ENCODE results near the gene ELAVL2. TPM values are rescaled to one million over a fixed set of nuclear protein-coding genes. Genes with fewer than 3 reads are reported as not detected.

ELAVL2 gene
- total RNA-seq, 4 donors from 2014 or later: 0.63 to 2.6 TPM; not detected in 2

GRCh38 chr9:23662320-23662719 lies 163.7 kb downstream of the ELAVL2 start:
- no peak overlapping the region for H3K27ac ChIP-seq
- H3K36me3 ChIP-seq: no peaks in the 10 kb centered on the region
- no peaks in the 10 kb centered on the region for H3K27me3 ChIP-seq
- no peaks in the 10 kb centered on the region for H3K9me3 ChIP-seq
- H3K4me1 ChIP-seq: no peaks in the 10 kb centered on the region
- no peak for DNase-seq (ENCODE audit: low spot score in 2 of 2)
- 83 to 97% methylated on average over 2 of the region's 2 CpGs for WGBS, 2 donors
- TF ChIP-seq CTCF (IDR thresholded peaks at IDR 0.05): no peak
- TF ChIP-seq EP300 (IDR thresholded peaks at IDR 0.05): no peak
- no peak for TF ChIP-seq POLR2A (IDR thresholded peaks at IDR 0.05)
- no peak overlapping the region for H3K4me3 ChIP-seq

GRCh38 chr9:23659346-23660006 lies 166.6 kb downstream of the ELAVL2 start:
- H3K27ac ChIP-seq: no peak overlapping the region
- TF ChIP-seq POLR2A (IDR thresholded peaks at IDR 0.05) (no peak), CTCF (IDR thresholded peaks at IDR 0.05) (no peak), EP300 (IDR thresholded peaks at IDR 0.05) (no peak)
- H3K4me1 ChIP-seq: no peaks in the 10 kb centered on the region
- H3K36me3 ChIP-seq: no peaks in the 10 kb centered on the region
- H3K9me3 ChIP-seq: no peaks in the 10 kb centered on the region
- no peaks in the 10 kb centered on the region for H3K27me3 ChIP-seq
- H3K4me3 ChIP-seq: no peak overlapping the region
- 73 to 80% methylated on average over 6 of the region's 6 CpGs for WGBS, 2 donors
- no peak for DNase-seq (ENCODE audit: low spot score in 2 of 2)

GRCh38 chr9:23658376-23659258 lies 167.4 kb downstream of the ELAVL2 start:
- Histone ChIP-seq H3K27me3 (no peaks in the 10 kb centered on the region), H3K4me1 (no peaks in the 10 kb centered on the region), H3K36me3 (no peaks in the 10 kb centered on the region), H3K27ac (no peak overlapping the region), H3K9me3 (no peaks in the 10 kb centered on the region), H3K4me3 (no peak overlapping the region)
- WGBS, 2 donors: 86% methylated on average over 9 to 10 of the region's 10 CpGs
- TF ChIP-seq CTCF (IDR thresholded peaks at IDR 0.05) (no peak), EP300 (IDR thresholded peaks at IDR 0.05) (no peak), POLR2A (IDR thresholded peaks at IDR 0.05) (no peak)
- no peak for DNase-seq (ENCODE audit: low spot score in 2 of 2)

- Histone ChIP-seq H3K36me3 (no peaks in the 10 kb centered on the region), H3K4me3 (no peak overlapping the region), H3K4me1 (no peaks in the 10 kb centered on the region), H3K27me3 (no peaks in the 10 kb centered on the region), H3K9me3 (no peaks in the 10 kb centered on the region), H3K27ac (no peak overlapping the region)
- DNase-seq (ENCODE audit: low spot score in 2 of 2): no peak
- no peak for TF ChIP-seq CTCF (IDR thresholded peaks at IDR 0.05)
- no peak for TF ChIP-seq POLR2A (IDR thresholded peaks at IDR 0.05)
- no peak for TF ChIP-seq EP300 (IDR thresholded peaks at IDR 0.05)
- WGBS, 2 donors: 75 to 89% methylated on average over 5 of the region's 5 CpGs
Observed at GRCh38 chr9:23651051-23651450, 175.0 kb downstream of the ELAVL2 start.

GRCh38 chr9:23648651-23649050 lies 177.4 kb downstream of the ELAVL2 start:
- no peak for DNase-seq (ENCODE audit: low spot score in 2 of 2)
- Histone ChIP-seq H3K27me3 (no peaks in the 10 kb centered on the region), H3K27ac (no peak overlapping the region), H3K4me1 (no peaks in the 10 kb centered on the region), H3K9me3 (no peaks in the 10 kb centered on the region), H3K36me3 (no peaks in the 10 kb centered on the region), H3K4me3 (no peak overlapping the region)
- TF ChIP-seq EP300 (IDR thresholded peaks at IDR 0.05) (no peak), CTCF (IDR thresholded peaks at IDR 0.05) (no peak), POLR2A (IDR thresholded peaks at IDR 0.05) (no peak)
- 69 to 71% methylated on average over 2 of the region's 2 CpGs for WGBS, 2 donors

Measured in tibial nerve (tissue), 4 donors.